IMR-90 (cell line): Measurements from ENCODE around the gene OPCML.

Experiments used
- BHLHE40 ChIP-seq: fragments of 150-350 bp; IDR thresholded peaks from 2 replicates; pipeline ENCODE4 v1.6.1; 2016; ENCODE audit warnings: mild to moderate bottlenecking, low read depth, low read length
- CHD1 ChIP-seq: IDR thresholded peaks from 2 replicates; pipeline ENCODE4 v1.6.1; 2012; ENCODE audit warnings: low read depth, low read length, improper control_type of control experiment
- RAD21 ChIP-seq: IDR thresholded peaks from 2 replicates; pipeline ENCODE4 v1.6.1; 2012; ENCODE audit warnings: low read length, improper control_type of control experiment
- RCOR1 ChIP-seq: IDR thresholded peaks from 2 replicates; pipeline ENCODE4 v1.6.1; 2012; ENCODE audit warnings: mild to moderate bottlenecking, low read length, improper control_type of control experiment; ENCODE audit not compliant: insufficient replicate concordance
- TF ChIP-seq, protein P1 (sequence below): conservative IDR thresholded peaks from 2 replicates; pipeline ENCODE4 v1.5.1; 2012; ENCODE audit warnings: mild to moderate bottlenecking, low read depth, low read length, improper control_type of control experiment
- TF ChIP-seq, protein P2 (sequence below): fragments of 150-350 bp; IDR thresholded peaks from 2 replicates; pipeline ENCODE4 v1.6.1; 2017; ENCODE audit warnings: mild to moderate bottlenecking, antibody characterized with exemption, low read length, low read depth

DNA sequence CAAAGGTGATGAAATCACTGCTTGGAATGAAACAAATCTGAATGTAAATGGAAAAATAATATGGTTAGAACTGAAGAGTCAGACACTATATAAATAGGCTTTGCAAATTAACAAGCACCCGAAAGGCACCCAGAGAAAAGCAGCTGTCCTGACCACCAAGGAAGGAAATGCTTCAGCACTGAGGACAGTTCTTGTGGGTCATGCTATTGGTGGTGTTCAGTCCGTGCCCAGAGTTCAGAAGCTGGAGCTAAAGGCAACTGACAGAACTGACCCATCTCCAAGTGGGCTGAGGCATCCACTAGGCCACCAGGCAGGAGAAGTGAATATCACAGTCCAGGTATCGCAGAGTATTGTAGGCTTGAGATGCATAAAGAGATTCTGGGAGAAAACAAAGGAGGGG is 208.9 kb downstream of the OPCML start:
- TF ChIP-seq RCOR1 (no peak), RAD21 (no peak), CHD1 (no peak), BHLHE40 (no peak)
- TF ChIP-seq, protein P1, sequence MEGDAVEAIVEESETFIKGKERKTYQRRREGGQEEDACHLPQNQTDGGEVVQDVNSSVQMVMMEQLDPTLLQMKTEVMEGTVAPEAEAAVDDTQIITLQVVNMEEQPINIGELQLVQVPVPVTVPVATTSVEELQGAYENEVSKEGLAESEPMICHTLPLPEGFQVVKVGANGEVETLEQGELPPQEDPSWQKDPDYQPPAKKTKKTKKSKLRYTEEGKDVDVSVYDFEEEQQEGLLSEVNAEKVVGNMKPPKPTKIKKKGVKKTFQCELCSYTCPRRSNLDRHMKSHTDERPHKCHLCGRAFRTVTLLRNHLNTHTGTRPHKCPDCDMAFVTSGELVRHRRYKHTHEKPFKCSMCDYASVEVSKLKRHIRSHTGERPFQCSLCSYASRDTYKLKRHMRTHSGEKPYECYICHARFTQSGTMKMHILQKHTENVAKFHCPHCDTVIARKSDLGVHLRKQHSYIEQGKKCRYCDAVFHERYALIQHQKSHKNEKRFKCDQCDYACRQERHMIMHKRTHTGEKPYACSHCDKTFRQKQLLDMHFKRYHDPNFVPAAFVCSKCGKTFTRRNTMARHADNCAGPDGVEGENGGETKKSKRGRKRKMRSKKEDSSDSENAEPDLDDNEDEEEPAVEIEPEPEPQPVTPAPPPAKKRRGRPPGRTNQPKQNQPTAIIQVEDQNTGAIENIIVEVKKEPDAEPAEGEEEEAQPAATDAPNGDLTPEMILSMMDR: no peak
- TF ChIP-seq, protein P2, sequence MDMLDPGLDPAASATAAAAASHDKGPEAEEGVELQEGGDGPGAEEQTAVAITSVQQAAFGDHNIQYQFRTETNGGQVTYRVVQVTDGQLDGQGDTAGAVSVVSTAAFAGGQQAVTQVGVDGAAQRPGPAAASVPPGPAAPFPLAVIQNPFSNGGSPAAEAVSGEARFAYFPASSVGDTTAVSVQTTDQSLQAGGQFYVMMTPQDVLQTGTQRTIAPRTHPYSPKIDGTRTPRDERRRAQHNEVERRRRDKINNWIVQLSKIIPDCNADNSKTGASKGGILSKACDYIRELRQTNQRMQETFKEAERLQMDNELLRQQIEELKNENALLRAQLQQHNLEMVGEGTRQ: no peak
